ENCODE measurements around the gene ZNF883.

The ZNF883 gene

GRCh38 chr9:113005777-113006176 lies 6.2 kb downstream of the ZNF883 start:
- peaks cover 17 to 19% of the 10 kb centered on the region in 2 donors for H3K9me3 ChIP-seq (ENCODE audit: control insufficient read depth in 1 of 2, low read length in 2 of 2)
- no peaks in the 10 kb centered on the region for H3K27me3 ChIP-seq (ENCODE audit: control insufficient read depth in 1 of 2, insufficient read depth in 2 of 2, low read length in 2 of 2)
- H3K27ac ChIP-seq (ENCODE audit: low read depth, low read length) = no peak overlapping the region
- H3K36me3 ChIP-seq (ENCODE audit: control insufficient read depth in 1 of 2, insufficient read depth in 2 of 2, low read length in 2 of 2) = no peaks in the 10 kb centered on the region
- H3K9ac ChIP-seq (ENCODE audit: low read depth in 1 of 2, low read length in 2 of 2) = no peak overlapping the region
- H3K4me3 ChIP-seq (ENCODE audit: low read depth in 1 of 2, low read length in 2 of 2) = no peak overlapping the region
- H3K4me1 ChIP-seq (ENCODE audit: control insufficient read depth in 1 of 2, insufficient read depth in 2 of 2, low read length in 2 of 2) = no peaks in the 10 kb centered on the region

GRCh38 chr9:112997236-112997941 lies 14.6 kb downstream of the ZNF883 start:
- Histone ChIP-seq H3K36me3 (ENCODE audit: control insufficient read depth in 1 of 2, insufficient read depth in 2 of 2, low read length in 2 of 2) (no peaks in the 10 kb centered on the region), H3K4me3 (ENCODE audit: low read depth in 1 of 2, low read length in 2 of 2) (no peak overlapping the region), H3K27me3 (ENCODE audit: control insufficient read depth in 1 of 2, insufficient read depth in 2 of 2, low read length in 2 of 2) (no peaks in the 10 kb centered on the region), H3K4me1 (ENCODE audit: control insufficient read depth in 1 of 2, insufficient read depth in 2 of 2, low read length in 2 of 2) (no peaks in the 10 kb centered on the region), H3K27ac (ENCODE audit: low read depth, low read length) (no peak overlapping the region), H3K9ac (ENCODE audit: low read depth in 1 of 2, low read length in 2 of 2) (no peak overlapping the region), H3K9me3 (ENCODE audit: control insufficient read depth in 1 of 2, low read length in 2 of 2) (peaks cover 51 to 55% of the 10 kb centered on the region in 2 donors)

- no peak overlapping the region for H3K4me3 ChIP-seq (ENCODE audit: low read depth in 1 of 2, low read length in 2 of 2)
These were observed 40.6 kb downstream of the ZNF883 start for GRCh38 chr9:112971415-112971814.

GRCh38 chr9:112970939-112971338 lies 41.1 kb downstream of the ZNF883 start:
- H3K27me3 ChIP-seq (ENCODE audit: control insufficient read depth in 1 of 2, insufficient read depth in 2 of 2, low read length in 2 of 2) = peaks cover 0 to 3% of the 10 kb centered on the region in 2 donors
- no peaks in the 10 kb centered on the region for H3K36me3 ChIP-seq (ENCODE audit: control insufficient read depth in 1 of 2, insufficient read depth in 2 of 2, low read length in 2 of 2)
- H3K4me3 ChIP-seq (ENCODE audit: low read depth in 1 of 2, low read length in 2 of 2) = no peak overlapping the region
- no peak overlapping the region for H3K27ac ChIP-seq (ENCODE audit: low read depth, low read length)
- H3K4me1 ChIP-seq (ENCODE audit: control insufficient read depth in 1 of 2, insufficient read depth in 2 of 2, low read length in 2 of 2) = no peaks in the 10 kb centered on the region
- no peak overlapping the region for H3K9ac ChIP-seq (ENCODE audit: low read depth in 1 of 2, low read length in 2 of 2)
- H3K9me3 ChIP-seq (ENCODE audit: control insufficient read depth in 1 of 2, low read length in 2 of 2) = no peaks in the 10 kb centered on the region

More at GRCh38 chr9:112971415-112971814, 40.6 kb downstream of the ZNF883 start:
- no peaks in the 10 kb centered on the region for H3K4me1 ChIP-seq (ENCODE audit: control insufficient read depth in 1 of 2, insufficient read depth in 2 of 2, low read length in 2 of 2)
- no peaks in the 10 kb centered on the region for H3K36me3 ChIP-seq (ENCODE audit: control insufficient read depth in 1 of 2, insufficient read depth in 2 of 2, low read length in 2 of 2)
- H3K9ac ChIP-seq (ENCODE audit: low read depth in 1 of 2, low read length in 2 of 2) = no peak overlapping the region
- no peak overlapping the region for H3K27ac ChIP-seq (ENCODE audit: low read depth, low read length)
- no peaks in the 10 kb centered on the region for H3K9me3 ChIP-seq (ENCODE audit: control insufficient read depth in 1 of 2, low read length in 2 of 2)
- H3K27me3 ChIP-seq (ENCODE audit: control insufficient read depth in 1 of 2, insufficient read depth in 2 of 2, low read length in 2 of 2) = peaks cover 0 to 3% of the 10 kb centered on the region in 2 donors

GRCh38 chr9:112969730-112970129 lies 42.3 kb downstream of the ZNF883 start:
- Histone ChIP-seq H3K9ac (ENCODE audit: low read depth in 1 of 2, low read length in 2 of 2) (no peak overlapping the region), H3K36me3 (ENCODE audit: control insufficient read depth in 1 of 2, insufficient read depth in 2 of 2, low read length in 2 of 2) (no peaks in the 10 kb centered on the region), H3K9me3 (ENCODE audit: control insufficient read depth in 1 of 2, low read length in 2 of 2) (no peaks in the 10 kb centered on the region), H3K4me3 (ENCODE audit: low read depth in 1 of 2, low read length in 2 of 2) (no peak overlapping the region), H3K27ac (ENCODE audit: low read depth, low read length) (no peak overlapping the region), H3K4me1 (ENCODE audit: control insufficient read depth in 1 of 2, insufficient read depth in 2 of 2, low read length in 2 of 2) (no peaks in the 10 kb centered on the region), H3K27me3 (ENCODE audit: control insufficient read depth in 1 of 2, insufficient read depth in 2 of 2, low read length in 2 of 2) (peaks cover 0 to 3% of the 10 kb centered on the region in 2 donors)

- H3K9me3 ChIP-seq (ENCODE audit: control insufficient read depth in 1 of 2, low read length in 2 of 2) = no peaks in the 10 kb centered on the region
- no peaks in the 10 kb centered on the region for H3K36me3 ChIP-seq (ENCODE audit: control insufficient read depth in 1 of 2, insufficient read depth in 2 of 2, low read length in 2 of 2)
- H3K9ac ChIP-seq (ENCODE audit: low read depth in 1 of 2, low read length in 2 of 2) = no peak overlapping the region
- H3K27me3 ChIP-seq (ENCODE audit: control insufficient read depth in 1 of 2, insufficient read depth in 2 of 2, low read length in 2 of 2) = peaks cover 0 to 4% of the 10 kb centered on the region in 2 donors
- no peak overlapping the region for H3K27ac ChIP-seq (ENCODE audit: low read depth, low read length)
- H3K4me3 ChIP-seq (ENCODE audit: low read depth in 1 of 2, low read length in 2 of 2) = no peak overlapping the region
- no peaks in the 10 kb centered on the region for H3K4me1 ChIP-seq (ENCODE audit: control insufficient read depth in 1 of 2, insufficient read depth in 2 of 2, low read length in 2 of 2)
These were observed 56.4 kb downstream of the ZNF883 start for GRCh38 chr9:112955550-112955949.

- Histone ChIP-seq H3K36me3 (ENCODE audit: control insufficient read depth in 1 of 2, insufficient read depth in 2 of 2, low read length in 2 of 2) (no peaks in the 10 kb centered on the region), H3K27ac (ENCODE audit: low read depth, low read length) (no peak overlapping the region)
These were observed 66.3 kb downstream of the ZNF883 start for GRCh38 chr9:112945620-112946208.

GRCh38 chr9:112939418-112939817 lies 72.6 kb downstream of the ZNF883 start:
- Histone ChIP-seq H3K9ac (ENCODE audit: low read depth in 1 of 2, low read length in 2 of 2) (no peak overlapping the region), H3K27ac (ENCODE audit: low read depth, low read length) (no peak overlapping the region), H3K9me3 (ENCODE audit: control insufficient read depth in 1 of 2, low read length in 2 of 2) (no peaks in the 10 kb centered on the region), H3K4me3 (ENCODE audit: low read depth in 1 of 2, low read length in 2 of 2) (no peak overlapping the region), H3K36me3 (ENCODE audit: control insufficient read depth in 1 of 2, insufficient read depth in 2 of 2, low read length in 2 of 2) (no peaks in the 10 kb centered on the region), H3K27me3 (ENCODE audit: control insufficient read depth in 1 of 2, insufficient read depth in 2 of 2, low read length in 2 of 2) (no peaks in the 10 kb centered on the region), H3K4me1 (ENCODE audit: control insufficient read depth in 1 of 2, insufficient read depth in 2 of 2, low read length in 2 of 2) (no peaks in the 10 kb centered on the region)

More at GRCh38 chr9:112945620-112946208, 66.3 kb downstream of the ZNF883 start:
- Histone ChIP-seq H3K27me3 (ENCODE audit: control insufficient read depth in 1 of 2, insufficient read depth in 2 of 2, low read length in 2 of 2) (peaks cover 0 to 3% of the 10 kb centered on the region in 2 donors), H3K4me3 (ENCODE audit: low read depth in 1 of 2, low read length in 2 of 2) (no peak overlapping the region), H3K4me1 (ENCODE audit: control insufficient read depth in 1 of 2, insufficient read depth in 2 of 2, low read length in 2 of 2) (no peaks in the 10 kb centered on the region), H3K9me3 (ENCODE audit: control insufficient read depth in 1 of 2, low read length in 2 of 2) (peaks cover 0 to 6% of the 10 kb centered on the region in 2 donors), H3K9ac (ENCODE audit: low read depth in 1 of 2, low read length in 2 of 2) (no peak overlapping the region)

- Histone ChIP-seq H3K4me3 (ENCODE audit: low read depth in 1 of 2, low read length in 2 of 2) (no peak overlapping the region), H3K9ac (ENCODE audit: low read depth in 1 of 2, low read length in 2 of 2) (no peak overlapping the region), H3K9me3 (ENCODE audit: control insufficient read depth in 1 of 2, low read length in 2 of 2) (no peaks in the 10 kb centered on the region), H3K4me1 (ENCODE audit: control insufficient read depth in 1 of 2, insufficient read depth in 2 of 2, low read length in 2 of 2) (no peaks in the 10 kb centered on the region), H3K27me3 (ENCODE audit: control insufficient read depth in 1 of 2, insufficient read depth in 2 of 2, low read length in 2 of 2) (peaks cover 4 to 5% of the 10 kb centered on the region in 2 donors), H3K36me3 (ENCODE audit: control insufficient read depth in 1 of 2, insufficient read depth in 2 of 2, low read length in 2 of 2) (no peaks in the 10 kb centered on the region), H3K27ac (ENCODE audit: low read depth, low read length) (no peak overlapping the region)
These were observed 78.3 kb downstream of the ZNF883 start for GRCh38 chr9:112933696-112934095.

GRCh38 chr9:112925058-112925641 lies 86.8 kb downstream of the ZNF883 start:
- H3K4me1 ChIP-seq (ENCODE audit: control insufficient read depth in 1 of 2, insufficient read depth in 2 of 2, low read length in 2 of 2) = no peaks in the 10 kb centered on the region
- no peak overlapping the region for H3K27ac ChIP-seq (ENCODE audit: low read depth, low read length)
- no peak overlapping the region for H3K4me3 ChIP-seq (ENCODE audit: low read depth in 1 of 2, low read length in 2 of 2)
- H3K36me3 ChIP-seq (ENCODE audit: control insufficient read depth in 1 of 2, insufficient read depth in 2 of 2, low read length in 2 of 2) = no peaks in the 10 kb centered on the region
- H3K27me3 ChIP-seq (ENCODE audit: control insufficient read depth in 1 of 2, insufficient read depth in 2 of 2, low read length in 2 of 2) = no peaks in the 10 kb centered on the region
- H3K9ac ChIP-seq (ENCODE audit: low read depth in 1 of 2, low read length in 2 of 2) = no peak overlapping the region
- no peaks in the 10 kb centered on the region for H3K9me3 ChIP-seq (ENCODE audit: control insufficient read depth in 1 of 2, low read length in 2 of 2)
